Muscle layer of duodenum (tissue), 2 donors: ENCODE data around the gene SOX21.
"Not testable (repeated sequence)": the region's sequence is repeated elsewhere in the genome, so short reads cannot be mapped to it uniquely, and the experiment has no call there.

Experiments
- H3K27ac ChIP-seq: one replicate; pipeline ENCODE4 v1.7.0; 2013; ENCODE audit warnings: mild to moderate bottlenecking, low read length
- H3K27me3 ChIP-seq: one replicate; pipeline ENCODE4 v1.7.0; 2013; ENCODE audit warnings: low read depth, mild to moderate bottlenecking, control low read depth, low read length
- H3K36me3 ChIP-seq, 2 donors: one replicate each; pipeline ENCODE4 v1.7.0; 2013; ENCODE audit warnings: low read length in 2 of 2, control low read depth in 1 of 2, mild to moderate bottlenecking in 1 of 2; ENCODE audit not compliant: insufficient read depth in 2 of 2, control insufficient read depth in 1 of 2
- H3K4me1 ChIP-seq, 2 donors: one replicate each; pipeline ENCODE4 v1.7.0; 2013; ENCODE audit warnings: low read length in 2 of 2, mild to moderate bottlenecking in 2 of 2, control low read depth in 1 of 2, moderate library complexity in 1 of 2; ENCODE audit not compliant: insufficient read depth in 2 of 2, control insufficient read depth in 1 of 2
- H3K4me3 ChIP-seq, 2 donors: one replicate each; pipeline ENCODE4 v1.7.0; 2013; ENCODE audit warnings: low read length in 2 of 2, low read depth in 1 of 2, mild to moderate bottlenecking in 1 of 2
- H3K9me3 ChIP-seq, 2 donors: one replicate each; pipeline ENCODE4 v1.7.0; 2013; ENCODE audit warnings: low read length in 2 of 2, control low read depth in 1 of 2, mild to moderate bottlenecking in 1 of 2; ENCODE audit not compliant: control insufficient read depth in 1 of 2
- donor health status: healthy.

The SOX21 gene

DNA sequence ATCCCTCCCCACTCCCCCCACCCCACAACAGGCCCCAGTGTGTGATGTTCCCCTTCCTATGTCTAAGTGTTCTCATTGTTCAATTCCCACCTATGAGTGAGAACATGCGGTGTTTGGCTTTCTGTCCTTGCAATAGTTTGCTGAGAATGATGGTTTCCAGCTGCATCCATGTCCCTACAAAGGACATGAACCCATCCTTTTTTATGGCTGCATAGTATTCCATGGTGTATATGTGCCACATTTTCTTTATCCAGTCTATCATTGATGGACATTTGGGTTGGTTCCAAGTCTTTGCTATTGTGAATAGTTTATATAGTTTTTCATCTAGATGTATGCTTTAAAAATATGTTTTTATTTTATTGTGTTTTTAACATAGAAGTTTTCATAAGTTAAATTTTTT is 6.4 kb upstream of the SOX21 start:
- not testable (repeated sequence) for H3K27ac ChIP-seq, H3K27me3 ChIP-seq, H3K36me3 ChIP-seq, H3K4me3 ChIP-seq, H3K9me3 ChIP-seq, H3K4me1 ChIP-seq

DNA sequence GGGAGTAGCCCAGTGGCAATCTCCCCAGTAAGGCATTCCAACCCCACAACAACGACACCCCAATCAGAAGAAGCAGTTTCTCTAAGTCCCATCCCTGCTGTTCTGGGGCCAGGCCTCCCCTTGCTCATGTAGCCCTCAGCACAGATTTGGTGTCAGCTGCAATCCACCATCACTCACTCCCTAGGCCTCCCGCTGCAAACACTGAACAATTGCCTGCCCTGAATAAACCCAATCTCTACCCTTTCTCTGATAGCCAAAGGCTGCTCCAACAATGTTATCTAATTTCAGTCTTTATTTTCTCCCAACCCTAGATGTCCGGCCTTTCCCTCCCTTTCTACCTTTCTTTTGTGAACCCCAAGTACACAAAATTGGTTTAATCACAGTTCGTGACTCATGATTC is 5.6 kb upstream of the SOX21 start:
- H3K4me3 ChIP-seq, result no peak overlapping the region
- no peaks in the 10 kb centered on the region for H3K9me3 ChIP-seq
- no peaks in the 10 kb centered on the region for H3K27me3 ChIP-seq
- peaks cover 0 to 5% of the 10 kb centered on the region in 2 donors for H3K4me1 ChIP-seq
- H3K27ac ChIP-seq, result no peak overlapping the region
- H3K36me3 ChIP-seq, result no peaks in the 10 kb centered on the region

DNA sequence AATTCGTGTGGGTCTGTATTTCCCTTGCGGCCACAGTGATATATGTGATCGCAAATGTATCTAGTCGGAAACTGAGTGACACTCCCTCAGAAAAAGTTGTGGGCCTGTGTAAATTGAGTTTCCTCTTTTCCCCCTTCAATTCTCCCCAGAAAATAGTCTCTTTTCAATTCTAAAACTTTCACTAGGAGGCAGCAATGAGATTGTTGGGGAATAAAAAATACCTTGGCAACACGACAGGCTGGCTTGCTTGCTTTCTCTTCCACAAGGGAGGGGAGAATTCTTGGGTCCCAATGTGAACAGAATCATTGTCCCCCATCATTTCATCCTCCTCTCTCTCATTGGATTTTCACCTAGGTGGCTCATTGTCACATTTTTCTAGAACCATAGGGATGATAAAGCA is 3.7 kb upstream of the SOX21 start:
- H3K36me3 ChIP-seq, result no peaks in the 10 kb centered on the region
- no peak overlapping the region for H3K27ac ChIP-seq
- H3K27me3 ChIP-seq, result peaks cover 9% of the 10 kb centered on the region
- H3K4me3 ChIP-seq, result no peak overlapping the region
- H3K4me1 ChIP-seq, result peaks cover 0 to 21% of the 10 kb centered on the region in 2 donors
- H3K9me3 ChIP-seq, result no peaks in the 10 kb centered on the region

DNA sequence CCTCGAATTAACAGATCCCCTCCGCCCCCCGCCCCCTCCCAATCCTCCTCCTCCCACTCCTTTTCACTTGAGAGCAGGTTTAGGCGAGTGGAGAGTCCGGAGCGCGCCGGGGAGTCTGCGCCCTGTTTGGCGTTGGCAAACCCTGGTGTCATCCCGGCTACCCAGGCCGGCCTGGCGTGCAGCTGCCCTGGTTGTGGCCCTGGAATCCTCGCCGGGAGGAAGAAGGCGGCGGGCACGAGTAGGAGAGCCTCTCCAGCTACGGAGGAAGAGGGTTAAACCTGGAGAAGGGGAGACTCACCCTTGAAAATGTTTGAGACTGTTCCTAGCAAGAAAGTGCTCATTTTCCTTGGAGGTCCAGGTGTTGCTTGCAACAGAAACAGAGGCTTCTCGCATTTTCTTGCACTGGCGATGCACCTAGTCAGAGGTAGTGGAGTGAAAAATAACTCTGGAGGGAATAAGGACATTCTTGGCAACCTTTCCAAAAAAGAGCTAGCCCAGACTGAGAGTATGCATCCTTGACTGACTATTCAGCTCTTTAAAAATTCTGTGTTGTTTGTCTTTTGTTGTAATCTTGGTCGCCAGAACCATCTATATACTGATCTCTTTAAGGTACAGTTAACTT is 1.3 kb upstream of the SOX21 start:
- H3K36me3 ChIP-seq, result no peaks in the 10 kb centered on the region
- H3K9me3 ChIP-seq, result peaks cover 0 to 6% of the 10 kb centered on the region in 2 donors
- H3K4me3 ChIP-seq, result peak overlapping the region in 1 of 2 donors; percentile 46
- H3K4me1 ChIP-seq, result peaks cover 0 to 29% of the 10 kb centered on the region in 2 donors
- H3K27ac ChIP-seq, result no peak overlapping the region
- H3K27me3 ChIP-seq, result peaks cover 31% of the 10 kb centered on the region

DNA sequence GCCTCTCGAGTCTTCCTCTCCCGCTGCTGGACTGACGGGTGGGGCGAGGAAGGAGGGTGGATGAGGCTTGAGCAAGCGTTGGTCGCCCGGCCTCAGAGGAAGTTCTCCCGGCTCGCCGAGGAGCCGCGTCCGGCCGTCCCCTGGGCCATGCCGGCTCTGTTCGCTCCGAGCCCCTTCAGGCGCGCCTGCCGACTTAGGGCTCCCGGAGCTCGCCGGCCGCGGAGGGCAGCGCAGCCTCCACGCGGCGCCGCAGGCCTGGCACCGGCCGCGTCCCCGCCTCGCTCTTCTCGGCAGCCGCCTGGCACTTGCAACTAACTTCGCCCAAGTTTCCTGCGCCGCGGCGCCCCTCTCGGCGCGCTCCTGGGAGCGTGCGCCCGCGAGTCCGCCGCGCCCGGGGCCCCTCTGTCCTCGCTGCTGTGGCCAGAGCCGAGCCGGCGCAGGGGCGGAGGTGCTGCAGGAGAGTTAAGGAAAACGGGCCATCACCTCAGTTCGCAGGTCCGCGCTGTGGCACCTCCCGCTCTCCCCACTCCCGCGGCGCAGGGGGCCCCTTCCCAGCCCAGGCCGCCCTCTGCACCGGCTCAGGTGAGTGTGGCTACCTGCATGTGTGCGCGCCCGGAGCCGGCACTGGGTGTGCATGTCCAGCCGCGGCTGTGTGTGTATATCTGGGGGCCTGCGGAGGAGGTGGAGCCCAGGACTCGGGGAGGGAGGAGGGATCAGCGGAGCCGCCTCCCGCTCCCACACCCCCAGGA is 641 bp upstream of the SOX21 start:
- H3K27me3 ChIP-seq, result peaks cover 38% of the 10 kb centered on the region
- peaks cover 0 to 6% of the 10 kb centered on the region in 2 donors for H3K9me3 ChIP-seq
- H3K36me3 ChIP-seq, result no peaks in the 10 kb centered on the region
- peaks cover 0 to 29% of the 10 kb centered on the region in 2 donors for H3K4me1 ChIP-seq
- H3K4me3 ChIP-seq, result peak overlapping the region in 1 of 2 donors; percentile 46
- H3K27ac ChIP-seq, result no peak overlapping the region

DNA sequence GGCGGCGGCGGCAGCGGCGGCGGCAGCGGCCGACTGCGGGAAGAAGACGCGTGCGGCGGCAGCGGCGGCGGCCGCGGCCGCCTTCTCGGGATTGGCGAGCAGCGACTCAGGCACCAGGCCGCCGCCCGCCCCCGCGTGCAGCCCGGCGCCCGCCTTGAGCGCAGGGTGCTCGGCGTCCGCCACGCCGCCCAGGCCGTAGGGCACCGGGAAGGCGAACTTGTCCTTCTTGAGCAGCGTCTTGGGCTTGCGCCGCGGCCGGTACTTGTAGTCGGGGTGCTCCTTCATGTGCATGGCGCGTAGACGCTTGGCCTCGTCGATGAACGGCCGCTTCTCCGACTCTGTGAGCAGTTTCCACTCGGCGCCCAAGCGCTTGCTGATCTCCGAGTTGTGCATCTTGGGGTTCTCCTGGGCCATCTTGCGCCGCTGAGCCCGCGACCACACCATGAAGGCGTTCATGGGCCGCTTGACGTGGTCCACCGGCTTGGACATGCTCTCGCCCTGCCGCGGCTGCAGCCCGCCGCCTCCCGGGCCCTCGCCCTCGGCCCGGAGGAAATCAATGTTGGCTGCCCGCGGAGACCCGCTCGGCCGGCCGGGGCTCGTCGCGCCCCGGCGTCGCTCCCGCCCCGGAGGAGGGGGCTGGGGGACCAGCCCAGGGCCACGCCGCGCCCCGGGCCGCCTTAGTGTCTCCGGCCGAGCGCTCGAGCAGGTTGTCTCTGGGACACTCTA is 621 bp downstream of the SOX21 start:
- Histone ChIP-seq H3K36me3 (no peaks in the 10 kb centered on the region), H3K9me3 (peaks cover 0 to 6% of the 10 kb centered on the region in 2 donors), H3K27ac (no peak overlapping the region), H3K4me1 (peaks cover 0 to 41% of the 10 kb centered on the region in 2 donors), H3K4me3 (peak overlapping the region in 1 of 2 donors; percentile 46), H3K27me3 (peaks cover 51% of the 10 kb centered on the region)

DNA sequence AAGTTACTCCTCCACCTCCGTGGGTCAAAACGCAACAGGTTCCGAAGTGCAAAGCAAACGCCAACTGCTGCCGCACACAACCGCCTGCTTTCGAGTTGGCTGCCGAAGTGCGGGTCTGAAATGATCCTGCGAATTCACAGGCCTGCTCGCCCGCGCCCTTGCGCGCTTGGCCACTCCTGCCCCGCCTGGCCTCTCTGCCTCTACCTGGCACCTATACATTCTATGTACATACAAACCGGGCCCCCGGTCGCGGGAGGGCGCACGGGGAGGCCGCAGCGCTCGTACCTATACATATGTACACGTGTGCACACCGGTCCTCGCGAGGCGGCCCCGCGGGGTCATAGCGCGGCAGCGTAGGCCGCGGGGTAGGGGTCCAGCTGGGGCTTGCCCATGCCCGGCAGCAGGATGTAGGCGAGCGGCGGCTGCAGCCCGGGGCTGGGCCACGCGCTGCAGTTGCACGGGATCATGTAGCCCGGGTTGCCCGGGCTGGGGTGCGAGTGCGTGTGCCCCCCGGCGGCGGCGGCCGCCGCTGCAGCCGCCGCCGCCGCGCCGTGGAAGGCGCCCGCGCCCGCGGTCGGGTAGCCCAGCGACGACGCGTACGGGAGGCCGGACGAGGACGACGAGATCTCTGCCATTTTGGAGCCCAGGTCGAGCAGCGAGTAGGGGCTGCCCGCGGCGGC is 1.3 kb downstream of the SOX21 start:
- Histone ChIP-seq H3K27me3 (peaks cover 58% of the 10 kb centered on the region), H3K27ac (no peak overlapping the region), H3K9me3 (peaks cover 0 to 6% of the 10 kb centered on the region in 2 donors), H3K36me3 (no peaks in the 10 kb centered on the region), H3K4me1 (peaks cover 0 to 48% of the 10 kb centered on the region in 2 donors), H3K4me3 (peak overlapping the region in 1 of 2 donors; percentile 47)

DNA sequence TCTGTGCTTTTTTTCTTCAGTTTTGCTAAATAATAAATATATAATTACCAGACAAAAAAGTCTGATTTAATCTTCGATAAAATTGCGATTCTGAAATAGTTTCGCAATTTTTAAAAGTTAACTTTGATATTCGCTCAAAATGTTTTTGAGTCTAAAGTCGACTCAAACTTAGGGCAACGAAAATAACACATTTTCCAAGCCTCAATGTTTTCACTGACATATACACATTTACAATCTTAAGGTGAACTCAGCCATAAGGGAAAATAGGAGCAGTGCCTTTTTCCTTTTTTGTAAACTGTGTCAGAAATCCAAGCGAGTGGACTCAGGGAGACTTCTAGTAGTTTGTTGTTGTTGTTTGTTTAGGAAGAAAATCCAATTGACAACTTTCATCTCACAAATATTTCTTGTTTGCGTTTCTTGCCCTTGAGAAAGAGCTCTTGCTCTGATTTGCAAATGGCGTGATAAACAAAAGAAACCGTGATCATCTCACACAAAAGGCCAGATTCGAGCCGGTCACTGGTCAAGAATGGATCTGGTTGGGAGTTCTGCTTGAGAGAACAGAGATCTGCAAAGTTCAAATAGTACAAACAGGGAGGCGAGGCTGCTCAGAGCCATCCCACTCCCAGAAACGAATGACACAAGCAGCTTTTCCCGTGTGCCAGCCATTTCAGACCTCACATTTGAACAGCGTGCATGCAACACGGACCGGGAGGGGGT is 2.1 kb downstream of the SOX21 start:
- no peak overlapping the region for H3K4me3 ChIP-seq
- H3K36me3 ChIP-seq, result no peaks in the 10 kb centered on the region
- peaks cover 66% of the 10 kb centered on the region for H3K27me3 ChIP-seq
- peaks cover 0 to 6% of the 10 kb centered on the region in 2 donors for H3K9me3 ChIP-seq
- no peak overlapping the region for H3K27ac ChIP-seq
- peaks cover 0 to 52% of the 10 kb centered on the region in 2 donors for H3K4me1 ChIP-seq

DNA sequence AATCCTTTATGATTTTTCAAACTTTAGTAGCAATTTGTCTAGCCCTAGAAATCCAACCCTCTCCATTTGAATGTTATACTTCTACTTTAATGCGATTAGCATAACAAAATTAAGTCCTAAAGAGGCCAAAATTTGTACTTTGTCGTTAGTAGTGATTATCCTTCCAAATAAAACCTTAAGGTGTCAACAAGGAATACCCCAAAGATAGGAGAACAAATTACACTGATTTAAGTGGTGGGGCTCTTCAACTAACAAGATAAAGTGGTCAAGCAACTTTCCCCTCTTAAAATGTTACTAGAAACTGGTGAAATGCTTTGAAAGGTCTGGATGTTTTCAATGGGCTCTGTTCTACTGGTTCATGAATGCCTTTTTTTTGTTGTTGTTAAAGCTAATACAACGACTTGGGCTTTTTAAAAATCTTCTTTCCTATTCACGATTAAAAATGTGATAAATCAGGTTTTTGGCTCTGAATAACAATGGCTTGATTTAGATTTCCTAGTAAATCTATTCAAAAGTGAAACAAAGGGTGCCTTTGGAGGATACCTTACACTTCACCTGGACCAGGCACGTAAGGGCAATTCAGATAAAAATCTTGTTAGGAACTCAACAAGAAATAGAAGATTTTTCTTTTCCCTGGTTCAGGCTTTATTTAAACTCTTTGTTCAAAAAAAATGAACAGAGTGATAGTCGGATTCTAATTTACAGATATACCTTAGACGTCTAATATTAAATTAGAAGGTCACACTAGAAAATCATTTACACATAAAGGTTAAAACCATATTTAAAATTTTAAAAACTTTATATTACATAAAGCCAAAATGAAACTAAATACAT is 3.1 kb downstream of the SOX21 start:
- no peak overlapping the region for H3K27ac ChIP-seq
- peaks cover 71% of the 10 kb centered on the region for H3K27me3 ChIP-seq
- peaks cover 0 to 6% of the 10 kb centered on the region in 2 donors for H3K9me3 ChIP-seq
- H3K4me3 ChIP-seq, result no peak overlapping the region
- H3K4me1 ChIP-seq, result peaks cover 0 to 52% of the 10 kb centered on the region in 2 donors
- H3K36me3 ChIP-seq, result no peaks in the 10 kb centered on the region
